Muscle layer of duodenum (tissue), 2 donors: ENCODE measurements around the gene VANGL1.

Experiments
- H3K27ac ChIP-seq: one replicate; pipeline ENCODE4 v1.7.0; 2013; ENCODE audit warnings: mild to moderate bottlenecking, low read length
- H3K27me3 ChIP-seq: one replicate; pipeline ENCODE4 v1.7.0; 2013; ENCODE audit warnings: low read depth, mild to moderate bottlenecking, control low read depth, low read length
- H3K36me3 ChIP-seq, 2 donors: one replicate each; pipeline ENCODE4 v1.7.0; 2013; ENCODE audit warnings: low read length in 2 of 2, control low read depth in 1 of 2, mild to moderate bottlenecking in 1 of 2; ENCODE audit not compliant: insufficient read depth in 2 of 2, control insufficient read depth in 1 of 2
- H3K4me1 ChIP-seq, 2 donors: one replicate each; pipeline ENCODE4 v1.7.0; 2013; ENCODE audit warnings: low read length in 2 of 2, mild to moderate bottlenecking in 2 of 2, control low read depth in 1 of 2, moderate library complexity in 1 of 2; ENCODE audit not compliant: insufficient read depth in 2 of 2, control insufficient read depth in 1 of 2
- H3K4me3 ChIP-seq, 2 donors: one replicate each; pipeline ENCODE4 v1.7.0; 2013; ENCODE audit warnings: low read length in 2 of 2, low read depth in 1 of 2, mild to moderate bottlenecking in 1 of 2
- H3K9me3 ChIP-seq, 2 donors: one replicate each; pipeline ENCODE4 v1.7.0; 2013; ENCODE audit warnings: low read length in 2 of 2, control low read depth in 1 of 2, mild to moderate bottlenecking in 1 of 2; ENCODE audit not compliant: control insufficient read depth in 1 of 2
- donor health status: healthy.

Gene VANGL1

DNA sequence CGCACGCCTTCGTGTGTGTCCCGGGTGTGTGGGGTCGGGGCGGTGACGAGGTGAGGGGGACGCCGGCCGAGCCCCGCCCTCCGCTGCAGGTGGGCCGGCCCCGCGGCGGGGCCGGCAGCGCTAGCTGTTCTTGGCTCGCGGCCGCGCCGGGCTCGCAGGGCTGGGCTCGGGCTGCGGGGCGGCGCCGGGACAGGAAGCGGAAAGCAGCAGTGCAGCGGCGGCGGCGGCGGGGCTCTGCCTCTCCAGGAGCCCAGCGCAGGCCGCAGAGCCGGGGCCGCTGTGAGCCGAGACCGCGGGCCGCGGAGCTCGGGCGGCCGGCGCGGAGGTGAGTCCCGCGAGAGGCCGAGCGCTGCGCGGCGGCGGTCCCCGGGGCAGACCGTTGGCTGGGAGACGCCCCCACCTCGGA is at the start of gene VANGL1:
TSS of gene VANGL1 (plus strand) at position 209 of the 406 bp plus-strand sequence. CDS start 9,444 bp downstream, outside the sequence.
- H3K27ac ChIP-seq, result no peak within 1 kb of the TSS
- peaks cover 0 to 13% of the 10 kb centered on the region in 2 donors for H3K9me3 ChIP-seq
- peak within 1 kb of the TSS; percentile 63 to 92 for H3K4me3 ChIP-seq
- H3K36me3 ChIP-seq, result no peaks in the 10 kb centered on the region
- H3K27me3 ChIP-seq, result no peaks in the 10 kb centered on the region
- H3K4me1 ChIP-seq, result peaks cover 2 to 20% of the 10 kb centered on the region in 2 donors

- peaks cover 0 to 7% of the 10 kb centered on the region in 2 donors for H3K4me1 ChIP-seq
- H3K9me3 ChIP-seq, result peaks cover 0 to 6% of the 10 kb centered on the region in 2 donors
- no peaks in the 10 kb centered on the region for H3K27me3 ChIP-seq
- no peak overlapping the region for H3K4me3 ChIP-seq
- H3K36me3 ChIP-seq, result no peaks in the 10 kb centered on the region
- H3K27ac ChIP-seq, result no peak overlapping the region
These were observed 49.5 kb upstream of the VANGL1 start for GRCh38 chr1:115592264-115592663.

- no peaks in the 10 kb centered on the region for H3K36me3 ChIP-seq
- no peaks in the 10 kb centered on the region for H3K27me3 ChIP-seq
- peaks cover 0 to 3% of the 10 kb centered on the region in 2 donors for H3K9me3 ChIP-seq
- H3K4me1 ChIP-seq, result peaks cover 0 to 7% of the 10 kb centered on the region in 2 donors
- no peak overlapping the region for H3K27ac ChIP-seq
- H3K4me3 ChIP-seq, result no peak overlapping the region
These were observed 48.2 kb upstream of the VANGL1 start for GRCh38 chr1:115593365-115594259.

GRCh38 chr1:115594600-115594999 is 47.2 kb upstream of the VANGL1 start:
- Histone ChIP-seq H3K27me3 (no peaks in the 10 kb centered on the region), H3K9me3 (peaks cover 0 to 3% of the 10 kb centered on the region in 2 donors), H3K27ac (no peak overlapping the region), H3K4me3 (no peak overlapping the region), H3K4me1 (peaks cover 0 to 7% of the 10 kb centered on the region in 2 donors), H3K36me3 (no peaks in the 10 kb centered on the region)

DNA sequence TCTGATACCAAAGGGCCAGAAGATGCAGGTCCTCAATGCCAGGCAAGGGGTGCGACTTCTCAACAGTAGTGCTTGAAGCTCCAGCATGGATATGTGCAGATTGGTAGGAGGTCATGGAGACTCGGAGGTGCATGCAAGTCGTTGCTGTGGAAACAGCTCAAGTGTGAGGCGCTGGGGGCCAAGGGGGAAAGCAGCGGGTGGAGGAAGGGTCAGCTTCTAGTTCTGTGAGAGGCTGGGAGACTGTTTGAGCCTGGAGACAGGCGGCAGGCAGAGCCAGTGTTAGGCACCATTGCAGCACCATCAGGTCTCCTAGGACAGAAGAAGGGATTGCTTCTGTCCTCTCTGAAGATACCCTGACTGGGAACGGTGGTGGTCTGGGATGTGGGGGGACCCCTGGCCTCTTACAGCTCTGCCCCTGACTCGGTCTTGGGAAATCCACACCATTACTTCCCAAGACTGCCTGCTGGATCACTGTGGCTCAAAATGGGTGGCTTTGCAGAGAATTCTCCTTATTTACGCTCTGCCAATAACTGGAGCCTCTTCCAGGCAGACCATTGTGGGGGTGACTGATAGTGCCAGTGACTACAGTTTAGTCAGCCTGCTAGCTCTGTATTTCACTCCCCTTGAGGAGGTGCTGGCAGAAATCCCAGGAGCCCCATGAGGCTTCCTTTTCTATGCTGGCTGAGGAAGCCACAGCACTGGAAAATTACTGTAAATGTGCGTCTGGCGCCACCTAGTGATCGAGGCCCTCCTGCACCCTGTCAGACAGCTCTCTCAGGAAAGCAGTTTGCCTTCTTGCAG is 46.3 kb upstream of the VANGL1 start:
- Histone ChIP-seq H3K4me3 (no peak overlapping the region), H3K9me3 (peaks cover 0 to 3% of the 10 kb centered on the region in 2 donors), H3K36me3 (no peaks in the 10 kb centered on the region), H3K4me1 (peaks cover 0 to 7% of the 10 kb centered on the region in 2 donors), H3K27me3 (no peaks in the 10 kb centered on the region), H3K27ac (no peak overlapping the region)

GRCh38 chr1:115596080-115596780 is 45.5 kb upstream of the VANGL1 start:
- no peak overlapping the region for H3K27ac ChIP-seq
- H3K4me1 ChIP-seq, result peaks cover 0 to 7% of the 10 kb centered on the region in 2 donors
- H3K36me3 ChIP-seq, result no peaks in the 10 kb centered on the region
- H3K9me3 ChIP-seq, result peaks cover 0 to 3% of the 10 kb centered on the region in 2 donors
- no peak overlapping the region for H3K4me3 ChIP-seq
- no peaks in the 10 kb centered on the region for H3K27me3 ChIP-seq

DNA sequence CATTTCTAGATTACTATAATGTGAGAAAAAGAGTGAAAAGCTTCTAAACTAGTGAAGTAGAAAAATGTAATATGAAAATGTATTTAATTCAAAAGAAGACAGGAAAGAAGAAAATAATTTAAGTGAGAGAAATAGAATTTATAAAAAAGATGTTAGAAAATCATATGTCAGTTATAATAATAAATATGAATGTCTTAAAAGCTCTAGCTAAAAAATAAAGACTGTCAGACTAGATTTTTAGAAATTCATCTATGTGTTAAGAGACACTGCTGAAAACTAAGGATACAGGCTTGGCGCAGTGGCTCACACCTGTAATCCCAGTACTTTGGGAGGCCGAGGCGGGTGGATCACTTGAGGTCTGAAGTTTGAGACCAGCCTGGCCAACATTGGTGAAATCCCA is 37.3 kb upstream of the VANGL1 start:
- Histone ChIP-seq H3K36me3 (no peaks in the 10 kb centered on the region), H3K9me3 (no peaks in the 10 kb centered on the region), H3K27me3 (no peaks in the 10 kb centered on the region), H3K27ac (no peak overlapping the region), H3K4me1 (peaks cover 0 to 3% of the 10 kb centered on the region in 2 donors), H3K4me3 (no peak overlapping the region)

DNA sequence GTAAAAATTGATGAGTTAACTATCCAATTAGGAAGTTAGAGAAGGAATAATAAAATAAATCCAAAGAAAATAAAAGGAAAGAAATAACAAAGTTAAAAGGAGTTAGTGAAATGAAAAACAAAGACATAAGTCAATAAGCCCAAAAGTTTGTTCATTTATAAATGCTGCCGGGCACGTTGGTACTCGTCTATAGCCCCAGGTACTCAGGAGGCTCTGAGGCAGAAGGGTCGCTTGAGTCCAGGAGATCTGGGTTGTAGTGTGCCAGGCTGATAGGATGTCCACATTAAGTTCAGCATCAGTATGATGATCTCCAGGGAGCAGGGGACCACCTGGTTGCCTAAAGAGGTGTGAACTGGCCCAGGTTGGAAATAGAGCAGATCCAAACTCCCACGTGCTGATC is 35.5 kb upstream of the VANGL1 start:
- no peaks in the 10 kb centered on the region for H3K27me3 ChIP-seq
- no peak overlapping the region for H3K4me3 ChIP-seq
- no peak overlapping the region for H3K27ac ChIP-seq
- H3K4me1 ChIP-seq, result peaks cover 0 to 3% of the 10 kb centered on the region in 2 donors
- H3K9me3 ChIP-seq, result no peaks in the 10 kb centered on the region
- H3K36me3 ChIP-seq, result no peaks in the 10 kb centered on the region

- peaks cover 0 to 3% of the 10 kb centered on the region in 2 donors for H3K4me1 ChIP-seq
These were observed 32.7 kb upstream of the VANGL1 start for GRCh38 chr1:115609021-115609420.

DNA sequence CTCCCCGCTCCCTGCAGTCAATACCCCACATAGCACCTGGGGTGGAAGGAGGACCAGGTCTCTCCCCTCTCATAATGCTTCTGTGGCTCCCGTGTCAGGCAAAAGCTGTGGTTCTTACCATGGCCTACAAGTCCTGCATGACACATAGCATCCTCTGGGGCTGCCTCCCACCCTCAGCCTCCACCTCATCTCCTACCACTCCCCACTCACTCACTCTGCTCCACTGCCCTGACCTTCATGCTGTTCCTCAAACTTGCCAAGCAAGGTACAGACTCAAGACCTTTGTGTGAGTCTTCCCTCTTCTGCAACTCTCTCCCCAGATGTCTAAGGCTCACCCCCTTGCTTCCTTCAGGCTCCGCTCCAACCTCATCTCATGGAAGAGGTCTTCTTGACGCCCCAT is 28.0 kb upstream of the VANGL1 start:
- H3K4me1 ChIP-seq, result no peaks in the 10 kb centered on the region
- no peak overlapping the region for H3K4me3 ChIP-seq
- H3K27ac ChIP-seq, result no peak overlapping the region
- no peaks in the 10 kb centered on the region for H3K36me3 ChIP-seq
- H3K9me3 ChIP-seq, result no peaks in the 10 kb centered on the region
- H3K27me3 ChIP-seq, result no peaks in the 10 kb centered on the region

More at GRCh38 chr1:115609021-115609420, 32.7 kb upstream of the VANGL1 start:
- H3K27me3 ChIP-seq, result no peaks in the 10 kb centered on the region
- no peaks in the 10 kb centered on the region for H3K9me3 ChIP-seq
- H3K27ac ChIP-seq, result no peak overlapping the region
- no peak overlapping the region for H3K4me3 ChIP-seq
- no peaks in the 10 kb centered on the region for H3K36me3 ChIP-seq

DNA sequence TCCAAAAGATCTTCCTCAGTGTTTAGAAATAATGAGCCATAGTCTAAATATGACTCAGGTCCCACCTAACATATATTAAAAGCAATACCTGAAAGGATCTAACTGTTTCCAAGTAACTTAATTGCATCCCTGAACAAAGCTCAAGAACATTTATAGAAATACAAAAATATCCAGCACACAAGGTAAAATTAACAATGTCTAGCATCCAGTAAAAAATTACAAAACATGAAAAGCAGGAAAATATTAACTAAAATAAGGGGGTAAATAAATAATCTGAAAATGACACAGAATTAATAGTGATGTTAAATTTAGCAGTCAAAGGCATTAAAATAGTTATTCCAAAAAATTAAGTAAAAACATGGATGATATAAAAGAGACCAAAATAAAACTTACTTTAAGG is 21.3 kb upstream of the VANGL1 start:
- Histone ChIP-seq H3K4me3 (no peak overlapping the region), H3K36me3 (no peaks in the 10 kb centered on the region), H3K4me1 (no peaks in the 10 kb centered on the region), H3K9me3 (peaks cover 5 to 11% of the 10 kb centered on the region in 2 donors), H3K27ac (no peak overlapping the region), H3K27me3 (no peaks in the 10 kb centered on the region)
